H1 (cell line): ENCODE results near the gene ENO3. TPM values are rescaled to one million over a fixed set of nuclear protein-coding genes. Genes with fewer than 3 reads are reported as not detected.

ENCODE experiments used
- TBP ChIP-seq: IDR thresholded peaks from 2 replicates; pipeline ENCODE4 v1.6.1; 2011; ENCODE audit warnings: low read depth, low read length, improper control_type of control experiment
- polyA plus RNA-seq, 7 experiments: library from polyadenylated mRNA; depleted of rRNA in 3 of 7; stranded (reverse) in 5 of 7; unstranded in 2 of 7; fragments of >200 nt in 5 of 7; fragments of 200-250 nt in 2 of 7; gene quantifications; 1 replicate in 5 of 7; 2 replicates in 1 of 7; 4 replicates in 1 of 7; pipeline versions ENCODE4 v1.2.1 to v1.2.3, GENCODE V29; 2011 to 2013; ENCODE audit warnings: missing spikeins in 2 of 7, mixed read lengths in 2 of 7
- total RNA-seq: library from RNA; stranded (reverse); fragmentation: NEBNext Ultra II Directional; extraction: Animal tissue kit (Norgen Biotek cat#: 25700); gene quantifications from 2 replicates; pipeline ENCODE4 v1.2.1, GENCODE V29; 2021

ENO3 gene
- total and polyA plus RNA-seq, 2 of the 8 experiments (the other 6 are each of a cell fraction or from before 2014, with no cell fraction given) = 25.0 to 25.7 TPM

DNA sequence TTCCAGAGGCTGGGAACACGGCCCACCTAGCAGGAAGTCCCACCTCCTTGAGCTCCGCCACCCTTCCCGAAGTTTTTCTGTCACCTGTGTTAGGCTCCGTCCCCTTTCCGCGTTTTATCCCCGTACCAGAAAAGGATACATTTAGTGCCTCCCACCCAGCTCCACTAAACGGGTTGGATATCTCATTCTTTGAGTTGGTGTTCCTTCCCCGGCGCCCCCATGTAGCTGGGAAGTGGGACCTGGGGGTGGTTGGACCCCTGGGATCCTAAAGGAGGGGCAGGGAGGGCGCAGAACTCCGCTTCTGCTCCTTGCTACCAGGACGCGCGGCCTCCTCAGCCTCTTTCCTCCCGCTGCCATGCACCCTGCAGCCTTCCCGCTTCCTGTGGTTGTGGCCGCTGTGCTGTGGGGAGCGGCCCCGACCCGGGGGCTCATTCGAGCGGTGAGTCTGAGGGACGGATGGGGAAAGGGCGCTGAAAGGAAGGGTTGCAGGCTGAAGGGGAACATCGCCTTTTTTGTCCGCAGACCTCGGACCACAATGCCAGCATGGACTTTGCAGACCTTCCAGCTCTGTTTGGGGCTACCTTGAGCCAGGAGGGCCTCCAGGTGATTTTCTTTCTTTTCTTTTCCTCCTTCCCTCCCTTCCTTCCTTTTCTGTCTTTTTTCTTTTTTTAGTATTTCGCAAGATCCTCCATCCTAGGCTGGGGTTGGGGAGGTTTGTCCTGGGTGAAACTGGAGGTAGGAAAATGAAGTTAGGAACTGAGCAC, 10.2 kb upstream of the ENO3 start (continued):
- TF ChIP-seq TBP = 0 out of 2 replicates have a peak, but pooled peaks have one; percentile 5
